HG03521 (cell line): ENCODE measurements around the gene CHL1.
"Not testable (repeated sequence)": the region's sequence is repeated elsewhere in the genome, so short reads cannot be mapped to it uniquely, and the experiment has no call there.

Source experiments
- ATAC-seq: cut with Tn5 transposase; IDR thresholded peaks from one replicate; pipeline ENCODE4 v1.9.1; 2021; ENCODE audit warnings: mild to moderate bottlenecking, moderate library complexity; ENCODE audit not compliant: unreplicated experiment

The CHL1 gene

GRCh38 chr3:330494-331115 lies 134.0 kb downstream of the CHL1 start:
- no peak for ATAC-seq

GRCh38 chr3:331881-332280 lies 135.3 kb downstream of the CHL1 start:
- no peak for ATAC-seq

- no peak for ATAC-seq
Measured at GRCh38 chr3:332701-333100, 136.1 kb downstream of the CHL1 start.

- ATAC-seq: no peak
Measured at GRCh38 chr3:335240-335639, 138.7 kb downstream of the CHL1 start.

GRCh38 chr3:339351-339750 lies 142.8 kb downstream of the CHL1 start:
- ATAC-seq: no peak

- no peak for ATAC-seq
Measured at GRCh38 chr3:341998-342397, 145.4 kb downstream of the CHL1 start.

- ATAC-seq: no peak
Measured at GRCh38 chr3:346186-346585, 149.6 kb downstream of the CHL1 start.

GRCh38 chr3:347581-347980 lies 151.0 kb downstream of the CHL1 start:
- no peak for ATAC-seq

- no peak for ATAC-seq
Measured at GRCh38 chr3:350871-351371, 154.4 kb downstream of the CHL1 start.

GRCh38 chr3:352599-352998 lies 156.0 kb downstream of the CHL1 start:
- no peak for ATAC-seq

- no peak for ATAC-seq
Measured at GRCh38 chr3:353191-353739, 156.7 kb downstream of the CHL1 start.

- ATAC-seq: peak; percentile 37
Measured at GRCh38 chr3:354432-354831, 157.9 kb downstream of the CHL1 start.

GRCh38 chr3:355622-356021 lies 159.1 kb downstream of the CHL1 start:
- ATAC-seq: peak; percentile 55

- ATAC-seq: no peak
Measured at GRCh38 chr3:356952-357351, 160.4 kb downstream of the CHL1 start.

GRCh38 chr3:359672-360071 lies 163.1 kb downstream of the CHL1 start:
- ATAC-seq: peak; percentile 45

GRCh38 chr3:362681-363338 lies 166.2 kb downstream of the CHL1 start:
- ATAC-seq: no peak

- no peak for ATAC-seq
Measured at GRCh38 chr3:364287-364686, 167.7 kb downstream of the CHL1 start.

- peak; percentile 58 for ATAC-seq
Measured at GRCh38 chr3:365268-365667, 168.7 kb downstream of the CHL1 start.

- not testable (repeated sequence) for ATAC-seq
Measured at GRCh38 chr3:366253-366652, 169.7 kb downstream of the CHL1 start.

- ATAC-seq: no peak
Measured at GRCh38 chr3:373193-373779, 176.7 kb downstream of the CHL1 start.

GRCh38 chr3:374459-374858 lies 177.9 kb downstream of the CHL1 start:
- no peak for ATAC-seq

GRCh38 chr3:377158-377561 lies 180.6 kb downstream of the CHL1 start:
- ATAC-seq: no peak
